Fibroblast of skin of left quadriceps (primary cell): ENCODE measurements around the gene MAP3K12.

ENCODE experiments used
- DNase-seq, 2 experiments: peaks; one replicate each; pipeline ENCODE4 v3.0.0-alpha.2; 2013; ENCODE audit warnings: low read depth in 2 of 2

The MAP3K12 gene

DNA sequence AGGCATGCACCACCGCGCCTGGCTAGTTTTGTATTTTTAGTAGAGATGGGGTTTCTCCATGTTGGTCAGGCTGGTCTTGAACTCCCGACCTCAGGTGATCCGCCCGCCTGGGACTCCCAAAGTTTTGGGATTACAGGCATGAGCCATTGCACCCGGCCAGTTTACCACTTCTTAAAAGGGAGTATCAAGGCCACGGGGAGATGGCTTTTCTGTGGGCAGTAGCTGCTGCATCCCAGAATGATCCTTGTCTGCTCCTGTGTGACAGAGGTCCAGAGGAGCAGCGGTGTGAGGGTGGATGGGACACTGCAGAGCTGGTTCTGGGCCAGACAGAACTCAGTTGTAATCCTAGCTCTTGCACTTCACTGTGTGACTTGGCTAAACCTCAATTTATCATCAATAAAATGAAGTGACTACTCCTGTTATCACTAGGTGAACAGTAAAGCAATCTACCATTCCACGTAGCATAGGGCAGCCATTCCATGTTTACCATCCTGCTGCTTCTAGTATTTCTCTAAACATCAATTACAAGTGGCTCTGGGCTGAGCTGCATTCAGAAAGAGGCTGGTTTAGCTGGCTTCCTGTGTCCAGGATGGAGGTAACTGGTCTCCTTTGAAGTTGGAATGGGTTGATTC is 11.0 kb upstream of the MAP3K12 start:
- DNase-seq: no peak

DNA sequence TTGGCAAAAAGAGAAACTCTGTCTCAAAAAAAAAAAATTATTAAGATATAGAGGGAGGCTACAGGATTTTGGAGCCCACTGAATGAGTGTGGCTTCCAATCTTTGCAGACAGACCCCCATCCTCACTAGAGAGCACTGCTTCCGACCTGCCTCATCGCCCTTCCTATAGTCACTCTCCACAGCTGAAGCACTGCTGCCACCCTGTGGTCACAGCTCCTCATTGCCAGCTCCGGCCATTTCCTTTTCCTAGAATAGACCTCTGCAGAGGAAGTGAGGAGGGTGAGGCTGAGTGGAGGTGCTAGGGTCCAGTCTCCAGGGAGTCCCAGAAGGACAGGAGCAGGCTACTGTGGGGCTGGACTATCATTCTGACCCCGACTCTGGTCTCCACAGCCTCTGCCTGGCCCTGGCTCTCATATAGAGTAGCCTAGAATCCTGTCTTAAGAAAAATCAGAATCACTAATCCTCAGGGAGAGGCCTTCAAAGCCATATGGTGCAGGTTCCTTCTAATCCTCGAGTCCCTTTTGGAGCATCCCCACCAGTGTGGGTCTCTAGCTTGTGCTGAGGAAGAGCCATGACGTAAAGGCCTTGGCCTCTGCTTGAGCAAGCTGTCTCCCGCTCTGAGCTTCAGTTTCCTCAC is 9.4 kb upstream of the MAP3K12 start:
- DNase-seq: peak in 1 of 2 experiments; percentile 57

DNA sequence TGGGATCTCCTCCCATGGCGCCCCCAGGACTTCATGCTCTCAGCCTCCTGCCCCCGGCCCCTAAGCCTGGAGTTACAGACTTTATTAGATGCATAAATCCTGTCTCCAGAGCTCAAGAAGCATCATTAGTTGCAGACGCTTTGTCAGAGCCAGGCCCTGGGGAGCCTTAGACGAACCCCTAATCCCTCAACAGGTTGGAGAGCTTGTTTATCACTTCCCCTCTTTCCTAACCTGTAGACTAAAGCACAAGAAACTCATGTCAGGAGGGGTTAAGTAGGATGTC is 8.3 kb upstream of the MAP3K12 start:
- DNase-seq: no peak

DNA sequence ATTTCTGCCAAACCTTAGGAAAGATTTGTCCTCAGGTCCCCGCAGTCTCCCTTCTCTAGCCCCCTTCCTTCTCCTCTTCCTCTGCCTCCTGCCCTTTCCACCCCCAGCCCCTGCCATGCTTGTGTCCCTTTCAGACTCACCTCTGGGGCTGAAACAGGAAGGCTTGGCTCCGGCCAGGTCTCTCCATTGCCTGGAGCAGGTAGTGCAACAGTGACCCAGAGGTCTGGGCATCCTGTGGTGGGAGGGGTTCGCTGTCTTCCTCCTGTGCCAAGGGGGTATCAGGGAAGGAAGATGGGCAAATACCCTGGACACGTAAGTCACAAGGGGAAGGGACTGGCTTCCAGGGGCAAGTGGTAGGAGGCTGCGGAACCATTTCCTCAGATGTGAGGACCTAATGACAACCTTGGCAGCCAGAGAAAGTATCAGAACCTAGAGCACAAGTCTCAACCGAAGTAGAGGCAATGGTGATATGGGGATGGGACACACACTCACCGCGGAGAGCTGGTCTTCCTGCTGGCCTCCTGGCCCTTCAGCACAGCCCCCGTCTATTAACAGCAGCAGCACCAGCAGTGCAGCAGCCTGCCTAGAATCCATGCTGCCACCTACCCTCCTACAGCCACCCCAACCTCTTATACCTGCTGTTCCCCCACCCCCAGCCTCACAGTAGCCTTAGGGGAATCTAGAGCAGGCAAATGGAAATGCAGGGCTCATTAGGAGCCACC is 7.8 kb upstream of the MAP3K12 start, which contains the start of gene NPFF:
TSS of gene NPFF (minus strand) at position 604 of the 722 bp plus-strand sequence. CDS start at position 594, 10 bp downstream.
- DNase-seq: no peak

DNA sequence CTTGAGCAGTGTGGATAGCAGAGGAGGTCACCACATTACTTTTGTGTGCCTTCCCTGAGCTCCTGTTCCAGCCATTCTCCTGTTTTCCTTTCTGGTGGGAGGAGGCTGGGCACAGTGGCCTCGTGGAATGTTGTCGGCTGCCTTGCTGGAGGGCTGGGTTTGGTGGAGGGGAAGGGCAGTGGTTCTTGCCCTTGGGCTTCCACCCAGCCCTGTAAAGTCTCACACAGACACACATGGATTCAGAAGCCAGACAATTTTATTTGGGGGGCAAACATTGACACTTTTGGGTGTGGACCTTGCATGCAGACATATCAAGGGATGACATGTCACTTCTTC is 7.2 kb upstream of the MAP3K12 start:
- DNase-seq: no peak

DNA sequence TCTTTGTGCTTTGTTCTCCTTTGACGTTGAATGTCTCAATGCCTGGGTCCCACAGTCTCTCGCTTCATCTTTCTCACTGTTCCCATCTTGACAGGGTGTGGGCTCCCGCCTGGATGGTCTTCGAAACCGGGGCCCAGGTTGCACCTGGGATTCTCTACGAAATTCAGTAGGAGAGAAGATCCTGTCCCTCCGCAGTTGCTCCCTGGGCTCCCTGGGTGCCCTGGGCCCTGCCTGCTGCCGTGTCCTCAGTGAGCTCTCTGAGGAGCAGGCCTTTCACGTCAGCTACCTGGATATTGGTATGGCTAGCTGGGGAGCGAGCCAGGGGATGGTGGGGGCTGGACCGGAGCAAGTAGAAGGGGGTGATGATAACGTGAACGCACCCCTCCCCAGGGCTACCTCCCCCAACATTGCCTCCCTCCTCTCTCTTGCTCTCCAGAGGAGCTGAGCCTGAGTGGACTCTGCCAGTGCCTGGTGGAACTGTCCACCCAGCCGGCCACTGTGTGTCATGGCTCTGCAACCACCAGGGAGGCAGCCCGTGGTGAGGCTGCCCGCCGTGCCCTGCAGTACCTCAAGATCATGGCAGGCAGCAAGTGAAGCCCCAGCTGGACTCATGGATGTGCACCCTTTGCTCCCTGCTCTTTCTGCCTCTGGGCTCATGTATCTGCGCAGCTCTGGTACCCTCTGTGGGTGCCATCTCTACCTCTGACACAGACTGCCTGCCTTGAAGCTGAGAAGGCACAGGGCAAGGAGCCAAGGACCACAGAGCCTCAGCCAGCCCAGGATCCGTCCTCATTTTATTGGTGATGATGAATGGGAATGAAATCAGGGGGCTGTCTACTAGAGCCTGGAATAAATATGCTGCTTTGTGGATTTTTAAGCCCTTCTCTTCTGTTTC is 6.5 kb upstream of the MAP3K12 start:
- no peak for DNase-seq

DNA sequence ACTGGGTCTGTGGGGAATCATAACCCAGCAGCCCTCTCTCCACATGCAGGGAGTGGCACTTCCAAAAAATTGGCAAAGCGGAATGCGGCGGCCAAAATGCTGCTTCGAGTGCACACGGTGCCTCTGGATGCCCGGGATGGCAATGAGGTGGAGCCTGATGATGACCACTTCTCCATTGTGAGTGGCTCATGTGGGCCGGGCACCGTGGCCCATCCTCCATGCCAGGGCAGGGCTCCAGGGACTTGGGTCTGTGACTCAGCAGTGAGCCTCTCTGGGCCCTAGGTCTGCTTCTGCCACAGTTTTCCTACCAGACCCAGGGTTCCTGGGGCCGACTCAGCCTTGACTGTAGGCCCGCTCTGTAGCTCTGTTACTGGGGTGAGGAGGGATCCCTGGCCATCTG is 5.8 kb upstream of the MAP3K12 start:
- no peak for DNase-seq

DNA sequence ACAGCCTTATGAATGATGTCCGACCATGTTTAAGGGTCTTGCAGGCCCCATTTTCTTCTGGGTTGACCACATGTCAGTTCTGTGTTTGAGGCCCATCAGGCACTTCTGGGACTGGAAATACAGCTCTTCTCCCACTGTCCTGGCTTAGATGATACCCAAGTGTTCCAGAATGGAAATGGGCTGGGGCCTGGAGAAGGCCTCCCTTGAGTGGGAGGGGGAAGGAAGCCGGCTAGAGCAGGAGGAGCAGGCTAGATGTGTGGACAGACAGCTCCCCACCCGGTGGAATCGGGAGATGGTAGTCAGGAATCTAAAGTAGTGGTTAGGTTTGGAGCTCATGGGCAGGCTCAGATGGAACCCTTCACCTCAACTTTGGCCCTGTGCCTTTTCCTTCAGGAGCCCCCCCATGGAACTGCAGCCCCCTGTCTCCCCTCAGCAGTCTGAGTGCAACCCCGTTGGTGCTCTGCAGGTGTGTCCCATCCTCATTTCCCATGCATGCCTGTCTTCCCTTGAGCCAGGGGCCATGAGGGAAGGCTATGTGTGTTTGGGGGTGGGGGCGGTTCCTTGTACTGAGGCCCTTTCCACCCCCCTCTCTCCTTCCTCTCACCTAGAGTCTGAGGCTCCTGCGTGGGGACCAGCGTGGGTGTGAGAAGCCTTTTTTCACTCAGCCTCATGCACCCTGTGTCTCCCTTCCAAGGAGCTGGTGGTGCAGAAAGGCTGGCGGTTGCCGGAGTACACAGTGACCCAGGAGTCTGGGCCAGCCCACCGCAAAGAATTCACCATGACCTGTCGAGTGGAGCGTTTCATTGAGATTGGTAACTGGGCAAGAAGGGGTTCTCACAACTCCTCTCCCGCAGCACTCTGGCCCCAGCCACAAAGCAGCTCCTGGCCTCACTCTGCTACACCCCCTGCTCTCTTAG is 5.0 kb upstream of the MAP3K12 start:
- DNase-seq: no peak

DNA sequence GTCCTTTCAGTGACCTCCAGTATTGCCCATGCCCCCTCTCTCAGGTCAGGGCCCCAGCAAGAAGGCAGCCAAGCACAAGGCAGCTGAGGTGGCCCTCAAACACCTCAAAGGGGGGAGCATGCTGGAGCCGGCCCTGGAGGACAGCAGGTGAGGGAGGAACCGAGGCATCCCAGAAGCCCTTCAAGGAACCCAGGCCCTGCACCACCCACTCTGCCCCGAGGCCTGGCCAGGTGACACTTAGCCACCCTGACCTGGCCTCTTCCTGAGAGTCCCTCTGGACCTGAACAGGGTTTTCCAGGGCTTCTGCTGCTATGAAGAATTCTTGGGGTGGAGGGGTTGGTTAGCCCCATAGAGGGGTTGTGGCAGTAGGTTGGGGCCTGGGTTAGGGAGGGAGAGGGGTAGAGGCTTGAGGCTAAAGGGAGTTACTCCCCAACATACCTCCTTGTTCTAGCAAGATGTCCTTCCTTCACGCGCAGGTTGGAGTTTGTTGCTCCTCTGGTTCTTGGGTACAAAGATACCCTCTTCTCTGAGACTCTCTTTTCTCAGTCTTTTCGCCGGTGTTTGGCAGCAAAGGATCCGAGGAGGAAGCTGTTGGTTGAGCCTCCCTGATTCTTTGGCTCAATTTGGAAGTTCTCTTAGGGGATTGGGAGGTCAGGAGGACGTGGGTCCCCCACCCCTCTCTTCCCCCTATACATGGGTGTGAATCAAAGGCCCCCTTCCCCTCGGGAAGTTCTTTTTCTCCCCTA is 3.9 kb upstream of the MAP3K12 start:
- no peak for DNase-seq

DNA sequence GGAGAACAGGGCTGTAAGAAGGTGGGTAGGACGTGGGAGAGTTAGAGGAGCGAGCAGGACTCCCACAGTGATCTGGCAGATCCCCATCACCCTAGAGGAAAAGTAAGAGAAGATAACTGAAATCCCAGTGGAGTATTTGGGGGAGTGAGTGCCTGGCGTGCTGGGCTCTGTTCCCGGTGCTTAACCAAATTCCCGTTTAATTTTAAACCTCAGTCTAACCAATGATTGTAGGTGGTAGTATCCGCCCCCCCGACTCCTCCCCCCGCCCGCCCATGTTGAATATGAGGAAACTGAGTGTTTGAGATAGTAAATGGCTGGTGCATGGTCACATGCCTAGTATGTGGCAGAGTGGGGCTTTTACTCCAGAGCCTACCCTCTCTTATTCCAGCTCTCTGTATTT is 3.1 kb upstream of the MAP3K12 start:
- no peak for DNase-seq

DNA sequence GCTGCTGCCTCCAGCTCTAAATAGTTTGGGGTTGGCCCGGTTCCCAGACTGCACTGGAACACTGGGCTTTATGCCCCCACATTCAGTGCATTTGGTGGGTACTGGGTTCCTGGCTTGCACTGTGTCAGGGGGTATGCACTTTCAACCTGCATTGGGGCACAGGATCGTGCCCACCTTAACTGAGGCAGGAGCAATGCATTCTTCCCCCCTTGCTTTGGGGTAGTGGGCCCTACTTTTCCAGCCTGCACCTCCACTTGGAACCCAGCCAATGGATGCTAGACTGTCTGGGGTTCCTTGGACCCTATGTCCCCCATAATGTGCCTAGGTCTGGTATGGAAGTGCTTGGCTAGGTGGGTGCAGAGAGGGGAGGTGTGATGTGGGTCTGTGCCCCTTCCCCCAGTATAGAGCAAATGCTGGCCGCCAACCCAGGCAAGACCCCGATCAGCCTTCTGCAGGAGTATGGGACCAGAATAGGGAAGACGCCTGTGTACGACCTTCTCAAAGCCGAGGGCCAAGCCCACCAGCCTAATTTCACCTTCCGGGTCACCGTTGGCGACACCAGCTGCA is 2.4 kb upstream of the MAP3K12 start:
- no peak for DNase-seq

DNA sequence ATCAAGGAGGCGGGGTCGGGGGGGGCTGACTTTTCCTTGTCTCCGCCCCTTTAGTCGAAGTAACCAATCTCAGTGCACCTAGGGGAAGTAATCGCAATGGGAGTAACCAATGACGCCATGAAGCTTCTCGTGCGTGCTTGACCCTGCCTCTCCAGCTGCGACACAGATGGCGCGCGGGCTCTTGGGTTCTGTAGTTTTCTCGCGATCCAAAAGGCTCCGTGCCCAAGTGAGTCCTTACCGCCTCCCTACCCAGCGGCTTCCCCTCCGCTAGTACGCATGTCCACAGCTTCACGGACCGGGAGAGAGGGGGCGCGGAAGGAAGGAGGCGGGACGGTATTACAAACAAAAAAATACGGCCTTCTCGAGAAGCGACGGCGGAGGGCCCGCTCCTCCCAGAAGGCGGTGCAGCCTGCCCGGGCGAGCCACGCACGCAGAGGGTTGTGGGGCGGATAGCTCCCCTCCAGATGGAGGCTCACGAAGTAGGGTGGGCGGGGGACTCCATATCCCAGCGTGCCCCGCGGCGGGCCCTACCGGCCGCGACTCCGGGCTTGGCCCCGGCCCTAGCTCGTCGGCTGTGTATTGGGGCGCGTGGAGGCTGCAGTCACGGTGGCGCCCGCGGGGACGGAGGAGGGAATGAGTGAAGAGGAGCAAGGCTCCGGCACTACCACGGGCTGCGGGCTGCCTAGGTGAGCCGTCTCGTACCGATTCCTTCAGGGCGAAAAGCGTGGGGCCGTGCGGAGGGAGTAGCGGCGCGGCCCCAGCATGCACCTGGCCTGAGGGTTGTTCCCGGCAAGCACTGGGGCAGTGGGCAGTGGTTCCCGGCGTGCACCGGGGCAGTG is 1.7 kb upstream of the MAP3K12 start, which contains the start of gene TARBP2:
TSS of gene TARBP2 (plus strand) at position 508 of the 839 bp plus-strand sequence. CDS start at position 634, 126 bp downstream.
- DNase-seq: peak; percentile 100

DNA sequence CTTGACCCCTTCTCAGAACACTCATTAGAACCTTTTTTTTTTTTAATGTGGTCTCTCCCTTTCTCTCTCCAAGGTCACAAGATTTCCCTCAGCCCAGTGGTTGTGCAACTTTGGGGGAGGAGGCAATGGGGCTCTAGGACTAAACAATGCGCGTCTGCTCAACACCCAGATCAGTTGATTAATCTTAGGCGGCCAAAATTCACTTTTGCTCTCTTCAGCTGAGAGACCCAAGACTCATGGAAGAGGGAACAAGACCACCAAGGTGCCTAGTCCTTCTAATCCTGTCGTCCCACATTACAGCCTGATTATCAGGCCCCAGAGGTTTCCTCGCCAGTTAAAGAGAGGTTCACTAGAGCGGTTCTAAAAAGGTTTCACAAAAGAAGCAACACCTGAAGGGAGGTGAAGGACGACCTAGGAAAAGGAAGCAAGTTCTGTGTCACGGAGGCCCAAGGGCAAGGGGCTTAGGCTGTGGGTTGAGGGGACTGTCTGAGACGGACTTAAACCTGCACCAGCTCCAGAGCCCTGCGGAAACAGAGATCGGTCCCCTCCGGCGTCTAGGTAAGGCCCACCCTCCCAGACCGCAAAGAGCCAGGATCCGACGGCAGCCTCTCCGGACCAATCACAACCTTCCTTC is 1.0 kb upstream of the MAP3K12 start:
- DNase-seq: no peak

DNA sequence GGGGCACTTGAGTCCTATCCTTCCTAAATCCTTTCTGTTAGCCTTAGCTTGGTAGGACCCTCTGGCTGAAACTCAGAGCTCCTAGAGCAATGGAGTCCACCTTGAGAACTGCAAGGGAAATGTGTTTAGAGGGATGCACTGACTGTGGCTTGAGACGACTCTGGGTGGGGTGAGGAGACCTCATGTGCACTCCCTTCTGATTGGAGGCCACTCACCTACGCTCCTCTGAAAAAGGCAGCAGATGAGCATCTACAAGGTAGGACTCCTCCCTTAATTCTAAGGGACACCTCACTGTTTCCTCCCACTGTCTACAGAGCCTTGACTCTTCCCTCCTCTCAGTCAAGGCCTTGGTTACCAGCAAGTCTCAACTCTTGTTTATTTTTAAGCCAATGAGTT is 1.0 kb downstream of the MAP3K12 start:
- no peak for DNase-seq

DNA sequence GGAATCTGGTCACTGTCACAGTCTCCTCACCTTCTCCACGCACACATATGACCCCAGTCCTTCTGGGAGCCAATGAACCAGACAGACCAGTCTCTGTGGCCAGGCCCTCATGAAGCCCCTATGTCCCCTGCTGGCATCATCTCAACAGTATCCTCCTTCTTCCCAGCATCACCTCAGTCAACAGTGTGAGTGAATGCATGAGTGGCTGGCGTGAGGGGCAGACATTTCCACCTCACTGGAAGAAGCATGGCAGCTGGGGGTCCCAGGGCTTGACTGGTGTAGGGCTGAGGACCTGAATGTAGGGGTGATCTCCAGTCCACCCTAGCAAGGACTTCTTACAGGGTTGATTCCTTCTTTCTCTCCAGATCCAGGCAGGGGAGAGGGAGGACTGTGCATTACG is 1.8 kb downstream of the MAP3K12 start:
- DNase-seq: no peak

DNA sequence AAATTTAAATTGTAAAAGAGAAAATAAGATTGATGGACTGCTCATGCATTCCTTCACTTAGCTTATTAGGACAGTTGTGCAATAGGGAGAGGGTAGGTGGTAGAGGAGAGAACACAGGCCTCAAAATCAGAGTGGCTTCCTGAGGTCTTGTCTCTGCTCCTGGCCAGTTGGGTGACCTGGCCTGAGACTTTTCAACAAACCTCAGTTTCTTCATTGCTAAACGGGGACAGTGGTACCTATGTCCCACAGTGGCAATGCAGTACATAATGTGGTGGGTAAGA is 2.6 kb downstream of the MAP3K12 start:
- no peak for DNase-seq

DNA sequence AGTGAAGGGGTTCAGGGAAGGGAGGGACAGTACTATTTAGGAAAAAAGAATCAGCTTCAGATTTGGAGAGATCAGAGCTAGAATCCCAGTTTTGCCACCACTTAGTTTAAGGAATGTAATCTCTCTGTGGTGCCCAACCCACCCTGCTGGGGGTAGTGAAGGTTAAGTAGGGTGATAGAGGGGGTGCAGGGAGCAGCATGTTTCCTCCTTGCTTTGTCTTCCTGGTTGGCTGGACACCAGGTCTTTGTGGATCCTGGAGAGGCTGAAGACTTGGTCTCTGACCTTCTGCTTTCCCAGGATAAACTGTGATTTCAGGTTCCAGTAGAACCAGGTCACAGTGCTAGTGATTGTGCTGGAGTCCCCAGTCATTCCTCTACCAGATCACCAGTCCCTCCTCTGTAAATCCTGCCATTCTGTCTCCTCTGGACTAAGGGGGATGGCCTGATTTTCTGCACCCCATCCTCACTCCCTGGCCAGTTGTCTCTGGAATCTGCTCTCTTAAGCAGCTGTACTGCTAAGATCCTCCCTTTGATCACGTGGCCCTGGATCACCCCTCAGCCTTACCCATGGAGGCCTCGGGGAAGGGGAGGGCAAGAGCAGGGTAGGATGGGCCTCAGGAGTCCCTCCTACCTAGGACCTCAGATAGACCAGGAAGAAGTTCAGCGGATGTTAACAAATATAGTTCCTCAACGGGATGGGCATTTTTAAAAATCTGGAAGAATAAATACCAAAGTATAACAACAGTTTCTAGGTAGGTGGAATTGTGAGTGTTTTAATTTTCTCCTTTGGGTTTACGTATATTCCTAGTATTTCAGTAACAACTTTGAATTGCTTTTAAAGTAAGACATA is 3.1 kb downstream of the MAP3K12 start:
- peak in 1 of 2 experiments; percentile 44 for DNase-seq
